OCI-LY1 (cell line): ENCODE measurements around the gene CD81.
"Not testable (repeated sequence)": the region's sequence is repeated elsewhere in the genome, so short reads cannot be mapped to it uniquely, and the experiment has no call there.

ENCODE experiments used
- H2AFZ ChIP-seq: fragments of 200-600 bp; sonication (generic), shearing (Covaris generic); 2 replicates; pipeline ENCODE4 v1.6.0; 2014; ENCODE audit warnings: antibody characterized with exemption, mild to moderate bottlenecking, low read length
- H3F3A ChIP-seq: fragments of 200-600 bp; sonication (generic), shearing (Covaris generic); 2 replicates; pipeline ENCODE4 v1.6.0; 2014; ENCODE audit warnings: mild to moderate bottlenecking, antibody characterized with exemption, low read length, moderate library complexity; ENCODE audit not compliant: insufficient read depth
- H3K27ac ChIP-seq: fragments of 200-600 bp; sonication (generic); 2 replicates; pipeline ENCODE4 v1.5.1; 2014; ENCODE audit warnings: low read length, mixed run types, mild to moderate bottlenecking, low read depth; ENCODE audit not compliant: poor library complexity, severe bottlenecking
- H3K27me3 ChIP-seq: fragments of 200-600 bp; sonication (generic); 2 replicates; pipeline ENCODE4 v1.6.0; 2014; ENCODE audit warnings: antibody characterized with exemption, mild to moderate bottlenecking, low read length, moderate library complexity; ENCODE audit not compliant: insufficient read depth
- H3K36me3 ChIP-seq: fragments of 200-600 bp; sonication (generic); 2 replicates; pipeline ENCODE4 v1.6.1; 2014; ENCODE audit warnings: mild to moderate bottlenecking, antibody characterized with exemption, low read length, moderate library complexity, mixed read lengths; ENCODE audit not compliant: insufficient read depth
- H3K4me1 ChIP-seq: fragments of 200-600 bp; sonication (generic); 2 replicates; pipeline ENCODE4 v1.5.1; 2014; ENCODE audit warnings: mild to moderate bottlenecking, low read length, moderate library complexity; ENCODE audit not compliant: insufficient read depth, severe bottlenecking
- H3K4me2 ChIP-seq: fragments of 200-600 bp; sonication (generic), shearing (Covaris generic); 2 replicates; pipeline ENCODE4 v1.6.1; 2014; ENCODE audit warnings: low read length
- H3K4me3 ChIP-seq: fragments of 200-600 bp; sonication (generic); 2 replicates; pipeline ENCODE4 v1.5.1; 2014; ENCODE audit warnings: low read length, low read depth, mild to moderate bottlenecking, mixed read lengths; ENCODE audit not compliant: poor library complexity, severe bottlenecking
- H3K79me2 ChIP-seq: fragments of 200-600 bp; shearing (Covaris generic); 2 replicates; pipeline ENCODE4 v1.6.1; 2016; ENCODE audit warnings: mixed run types, low read length, mixed read lengths; ENCODE audit not compliant: insufficient read depth
- H3K9ac ChIP-seq: fragments of 200-600 bp; sonication (generic), shearing (Covaris generic); 2 replicates; pipeline ENCODE4 v1.6.1; 2014; ENCODE audit warnings: mild to moderate bottlenecking, low read length, mixed read lengths
- H3K9me2 ChIP-seq: fragments of 200-600 bp; sonication (generic), shearing (Covaris generic); 2 replicates; pipeline ENCODE4 v1.6.1; 2014; ENCODE audit warnings: low read depth, mild to moderate bottlenecking, low read length, mixed read lengths
- H3K9me3 ChIP-seq: fragments of 200-600 bp; shearing (Covaris generic); 2 replicates; pipeline ENCODE4 v1.6.1; 2014; ENCODE audit warnings: low read length, mixed read lengths
- H4K20me1 ChIP-seq: fragments of 200-600 bp; sonication (generic), shearing (Covaris generic); 2 replicates; pipeline ENCODE4 v1.6.0; 2016; ENCODE audit warnings: mild to moderate bottlenecking, low read length; ENCODE audit not compliant: insufficient read depth
- EZH2 ChIP-seq: fragments of 200-600 bp; sonication (generic), shearing (Covaris generic); IDR thresholded peaks from 2 replicates; pipeline ENCODE4 v1.8.0; 2017; ENCODE audit warnings: borderline replicate concordance, mixed run types, mild to moderate bottlenecking, antibody characterized with exemption, low read length, moderate library complexity, mixed read lengths
- TF ChIP-seq, protein P1 (sequence below): fragments of 200-600 bp; sonication (generic), shearing (Covaris generic); IDR thresholded peaks from 2 replicates; pipeline ENCODE4 v1.5.1; 2017; ENCODE audit warnings: mild to moderate bottlenecking, antibody characterized with exemption, low read length, moderate library complexity, mixed read lengths

CD81 gene

GRCh38 chr11:2363130-2363529 is 14.0 kb upstream of the CD81 start:
- Histone ChIP-seq H3K4me3 (no peak overlapping the region), H3K36me3 (no peaks in the 10 kb centered on the region), H4K20me1 (no peaks in the 10 kb centered on the region), H3F3A (no peaks in the 10 kb centered on the region), H3K9me3 (no peaks in the 10 kb centered on the region), H3K9me2 (no peaks in the 10 kb centered on the region), H3K27ac (no peak overlapping the region), H3K4me1 (no peaks in the 10 kb centered on the region), H3K27me3 (0 out of 2 replicates have a peak, but pooled peaks cover 3% of the 10 kb centered on the region), H2AFZ (no peak overlapping the region), H3K4me2 (no peak overlapping the region), H3K9ac (no peak overlapping the region), H3K79me2 (no peaks in the 10 kb centered on the region)
- TF ChIP-seq, protein P1, sequence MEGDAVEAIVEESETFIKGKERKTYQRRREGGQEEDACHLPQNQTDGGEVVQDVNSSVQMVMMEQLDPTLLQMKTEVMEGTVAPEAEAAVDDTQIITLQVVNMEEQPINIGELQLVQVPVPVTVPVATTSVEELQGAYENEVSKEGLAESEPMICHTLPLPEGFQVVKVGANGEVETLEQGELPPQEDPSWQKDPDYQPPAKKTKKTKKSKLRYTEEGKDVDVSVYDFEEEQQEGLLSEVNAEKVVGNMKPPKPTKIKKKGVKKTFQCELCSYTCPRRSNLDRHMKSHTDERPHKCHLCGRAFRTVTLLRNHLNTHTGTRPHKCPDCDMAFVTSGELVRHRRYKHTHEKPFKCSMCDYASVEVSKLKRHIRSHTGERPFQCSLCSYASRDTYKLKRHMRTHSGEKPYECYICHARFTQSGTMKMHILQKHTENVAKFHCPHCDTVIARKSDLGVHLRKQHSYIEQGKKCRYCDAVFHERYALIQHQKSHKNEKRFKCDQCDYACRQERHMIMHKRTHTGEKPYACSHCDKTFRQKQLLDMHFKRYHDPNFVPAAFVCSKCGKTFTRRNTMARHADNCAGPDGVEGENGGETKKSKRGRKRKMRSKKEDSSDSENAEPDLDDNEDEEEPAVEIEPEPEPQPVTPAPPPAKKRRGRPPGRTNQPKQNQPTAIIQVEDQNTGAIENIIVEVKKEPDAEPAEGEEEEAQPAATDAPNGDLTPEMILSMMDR: no peak
- TF ChIP-seq EZH2: no peak

- Histone ChIP-seq H3K9me2 (no peaks in the 10 kb centered on the region), H3K4me1 (no peaks in the 10 kb centered on the region), H3K27me3 (0 out of 2 replicates have a peak, but pooled peaks cover 3% of the 10 kb centered on the region), H3K9ac (no peak overlapping the region), H4K20me1 (no peaks in the 10 kb centered on the region), H3K4me3 (no peak overlapping the region), H3K4me2 (no peak overlapping the region), H3K9me3 (no peaks in the 10 kb centered on the region), H3K36me3 (no peaks in the 10 kb centered on the region), H3K27ac (no peak overlapping the region), H3K79me2 (no peaks in the 10 kb centered on the region), H2AFZ (no peak overlapping the region), H3F3A (no peaks in the 10 kb centered on the region)
- TF ChIP-seq, protein P1: no peak
- no peak for TF ChIP-seq EZH2
These were observed 13.3 kb upstream of the CD81 start for GRCh38 chr11:2363577-2364370.

DNA sequence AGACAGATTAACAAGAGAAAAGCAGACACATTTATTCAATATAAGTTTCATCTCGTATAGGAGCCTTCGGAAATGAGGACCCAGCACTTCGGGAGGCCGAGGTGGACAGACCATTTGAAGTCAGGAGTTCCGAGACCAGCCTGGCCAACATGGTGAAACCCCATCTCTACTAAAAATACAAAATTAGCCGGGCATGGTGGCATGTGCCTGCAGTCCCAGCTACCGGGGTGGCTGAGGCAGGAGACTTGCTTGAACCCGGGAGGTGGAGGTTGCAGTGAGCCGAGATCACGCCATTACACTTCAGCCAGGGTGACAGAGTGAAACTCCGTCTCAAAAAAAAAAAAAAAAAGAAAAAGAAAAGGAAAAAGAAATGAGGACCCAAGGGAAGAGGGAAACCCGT is 12.7 kb upstream of the CD81 start:
- not testable (repeated sequence) for H3K27ac ChIP-seq, H3K4me3 ChIP-seq, H4K20me1 ChIP-seq, H3K79me2 ChIP-seq, H3K9ac ChIP-seq, H3F3A ChIP-seq, H3K4me2 ChIP-seq, H3K36me3 ChIP-seq, H2AFZ ChIP-seq, H3K9me3 ChIP-seq, H3K4me1 ChIP-seq, H3K9me2 ChIP-seq, H3K27me3 ChIP-seq
